ENCODE data around the gene SDK1. TPM values are rescaled to one million over a fixed set of nuclear protein-coding genes. Genes with fewer than 3 reads are reported as not detected.

Gene SDK1
- total and polyA plus RNA-seq, 10 of the 15 experiments (the other 5 are each of a cell fraction or from before 2014, with no cell fraction given) = 0.14 to 0.33 TPM; not detected in 8

DNA sequence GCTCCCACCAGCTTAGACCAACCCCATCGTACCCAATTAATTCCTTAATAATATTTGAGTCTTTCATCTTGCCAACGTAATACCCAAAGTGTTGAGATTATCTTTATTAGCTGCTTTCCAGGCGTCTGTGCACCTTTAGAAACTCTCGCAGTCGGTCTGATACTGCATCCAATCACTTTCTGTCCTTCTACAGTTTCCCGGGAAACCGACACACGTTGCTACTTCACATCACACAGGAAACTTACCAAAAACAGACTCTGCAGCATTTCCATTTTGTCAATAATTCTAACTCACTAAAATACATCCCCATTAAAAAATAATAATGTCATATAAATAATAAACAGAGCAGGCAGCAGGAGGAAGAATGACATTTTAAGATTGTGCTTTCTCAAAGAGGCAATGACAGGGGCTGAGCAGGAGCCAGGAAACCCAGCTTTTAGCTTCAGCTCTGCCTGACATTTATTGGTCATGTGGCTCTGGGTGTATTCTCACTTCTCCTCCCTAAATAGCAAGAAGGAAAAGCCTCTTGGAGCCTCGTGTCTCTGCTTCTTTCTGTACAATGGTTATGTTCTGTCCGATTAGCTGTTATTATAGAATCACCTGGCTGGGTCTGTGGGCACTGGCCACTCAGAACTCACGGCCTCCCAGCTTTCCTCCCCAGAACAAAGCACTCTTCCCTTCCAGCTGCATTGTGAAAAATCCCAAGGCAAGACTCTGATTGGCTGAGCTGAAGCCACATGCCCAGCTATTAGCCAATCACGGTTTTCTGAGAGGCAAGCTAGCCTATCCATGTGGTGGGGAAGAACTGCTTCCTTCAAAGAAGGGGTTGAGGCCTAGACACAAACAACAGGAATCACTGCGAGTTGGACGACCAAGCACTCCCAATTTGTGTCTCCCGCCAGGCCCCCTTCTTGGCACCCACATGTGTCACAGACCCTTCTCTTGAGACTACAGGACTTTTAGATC, 956.4 kb downstream of the SDK1 start:
- no TSS peak for BruUV-seq (replicated peaks)
- Histone ChIP-seq H3K9me3 (replicated peaks; ENCODE audit: control insufficient read depth, insufficient read depth, low read length) (no peaks in the 10 kb centered on the region; the same call in 2 of the 3 replicates), H3K27me3 (replicated peaks in 1 of 2; ENCODE audit: control insufficient read depth in 2 of 2, insufficient read depth in 2 of 2, low read length in 1 of 2) (no peaks in the 10 kb centered on the region), H3K36me3 (ENCODE audit: control insufficient read depth in 2 of 2, insufficient read depth in 2 of 2, low read length in 1 of 2) (no peaks in the 10 kb centered on the region), H2AFZ (ENCODE audit: control insufficient read depth, low read depth, low read length) (no peak overlapping the region), H3K4me3 (no peak overlapping the region), H3K79me2 (ENCODE audit: control insufficient read depth, insufficient read depth, low read length) (no peaks in the 10 kb centered on the region), H3K27ac (ENCODE audit: control insufficient read depth, insufficient read depth) (no peak overlapping the region), H3K4me2 (ENCODE audit: control insufficient read depth, insufficient read depth) (no peak overlapping the region), H3K4me1 (ENCODE audit: control insufficient read depth, insufficient read depth, low read length) (no peaks in the 10 kb centered on the region), H3K9ac (ENCODE audit: control insufficient read depth, insufficient read depth, low read length) (no peak overlapping the region), H4K20me1 (ENCODE audit: control insufficient read depth, insufficient read depth) (no peaks in the 10 kb centered on the region)
- WGBS (ENCODE audit: insufficient coverage, insufficient replicate concordance, low lambda C conversion rate, missing lambda C conversion rate) = 36% methylated on average over 15 of the region's 15 CpGs
- DNase-seq (ENCODE audit: low read depth, low spot score) = no peak
- no peak for FAIRE-seq
- SMC1A ChIA-PET (ENCODE audit: uncharacterized antibody, unreplicated experiment) = no interaction called here
- intact Hi-C loops (cut with micrococcal nuclease; ENCODE audit: unreplicated experiment) (loop anchor here (10.0 kb wide), 1 partner anchor 57 kb away; no protein-coding TSS in a partner anchor), in situ Hi-C loops (cut with MboI) (no loop called here)
- RAD21 ChIA-PET (ENCODE audit: unreplicated experiment) = no interaction called here
- TF ChIP-seq, protein P1, sequence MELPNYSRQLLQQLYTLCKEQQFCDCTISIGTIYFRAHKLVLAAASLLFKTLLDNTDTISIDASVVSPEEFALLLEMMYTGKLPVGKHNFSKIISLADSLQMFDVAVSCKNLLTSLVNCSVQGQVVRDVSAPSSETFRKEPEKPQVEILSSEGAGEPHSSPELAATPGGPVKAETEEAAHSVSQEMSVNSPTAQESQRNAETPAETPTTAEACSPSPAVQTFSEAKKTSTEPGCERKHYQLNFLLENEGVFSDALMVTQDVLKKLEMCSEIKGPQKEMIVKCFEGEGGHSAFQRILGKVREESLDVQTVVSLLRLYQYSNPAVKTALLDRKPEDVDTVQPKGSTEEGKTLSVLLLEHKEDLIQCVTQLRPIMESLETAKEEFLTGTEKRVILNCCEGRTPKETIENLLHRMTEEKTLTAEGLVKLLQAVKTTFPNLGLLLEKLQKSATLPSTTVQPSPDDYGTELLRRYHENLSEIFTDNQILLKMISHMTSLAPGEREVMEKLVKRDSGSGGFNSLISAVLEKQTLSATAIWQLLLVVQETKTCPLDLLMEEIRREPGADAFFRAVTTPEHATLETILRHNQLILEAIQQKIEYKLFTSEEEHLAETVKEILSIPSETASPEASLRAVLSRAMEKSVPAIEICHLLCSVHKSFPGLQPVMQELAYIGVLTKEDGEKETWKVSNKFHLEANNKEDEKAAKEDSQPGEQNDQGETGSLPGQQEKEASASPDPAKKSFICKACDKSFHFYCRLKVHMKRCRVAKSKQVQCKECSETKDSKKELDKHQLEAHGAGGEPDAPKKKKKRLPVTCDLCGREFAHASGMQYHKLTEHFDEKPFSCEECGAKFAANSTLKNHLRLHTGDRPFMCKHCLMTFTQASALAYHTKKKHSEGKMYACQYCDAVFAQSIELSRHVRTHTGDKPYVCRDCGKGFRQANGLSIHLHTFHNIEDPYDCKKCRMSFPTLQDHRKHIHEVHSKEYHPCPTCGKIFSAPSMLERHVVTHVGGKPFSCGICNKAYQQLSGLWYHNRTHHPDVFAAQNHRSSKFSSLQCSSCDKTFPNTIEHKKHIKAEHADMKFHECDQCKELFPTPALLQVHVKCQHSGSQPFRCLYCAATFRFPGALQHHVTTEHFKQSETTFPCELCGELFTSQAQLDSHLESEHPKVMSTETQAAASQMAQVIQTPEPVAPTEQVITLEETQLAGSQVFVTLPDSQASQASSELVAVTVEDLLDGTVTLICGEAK (IDR thresholded peaks at IDR 0.05; ENCODE audit: borderline replicate concordance) = no peak
- TF ChIP-seq MXI1 (IDR thresholded peaks at IDR 0.05; ENCODE audit: low read depth, low read length) (no peak), TAF1 (IDR thresholded peaks at IDR 0.05; ENCODE audit: borderline replicate concordance, low read depth, low read length) (no peak), BMI1 (IDR thresholded peaks at IDR 0.05; ENCODE audit: borderline replicate concordance) (no peak), TARDBP (IDR thresholded peaks at IDR 0.05; ENCODE audit: borderline replicate concordance) (no peak), ZSCAN29 (IDR thresholded peaks at IDR 0.05) (no peak), JUND (IDR thresholded peaks at IDR 0.05; ENCODE audit: low read depth, low read length) (no peak), MYC (IDR thresholded peaks at IDR 0.05; ENCODE audit: insufficient read depth, insufficient read length, insufficient replicate concordance, low read length, severe bottlenecking) (no peak), IKZF2 (IDR thresholded peaks at IDR 0.05) (no peak)
- TF ChIP-seq, protein P2, sequence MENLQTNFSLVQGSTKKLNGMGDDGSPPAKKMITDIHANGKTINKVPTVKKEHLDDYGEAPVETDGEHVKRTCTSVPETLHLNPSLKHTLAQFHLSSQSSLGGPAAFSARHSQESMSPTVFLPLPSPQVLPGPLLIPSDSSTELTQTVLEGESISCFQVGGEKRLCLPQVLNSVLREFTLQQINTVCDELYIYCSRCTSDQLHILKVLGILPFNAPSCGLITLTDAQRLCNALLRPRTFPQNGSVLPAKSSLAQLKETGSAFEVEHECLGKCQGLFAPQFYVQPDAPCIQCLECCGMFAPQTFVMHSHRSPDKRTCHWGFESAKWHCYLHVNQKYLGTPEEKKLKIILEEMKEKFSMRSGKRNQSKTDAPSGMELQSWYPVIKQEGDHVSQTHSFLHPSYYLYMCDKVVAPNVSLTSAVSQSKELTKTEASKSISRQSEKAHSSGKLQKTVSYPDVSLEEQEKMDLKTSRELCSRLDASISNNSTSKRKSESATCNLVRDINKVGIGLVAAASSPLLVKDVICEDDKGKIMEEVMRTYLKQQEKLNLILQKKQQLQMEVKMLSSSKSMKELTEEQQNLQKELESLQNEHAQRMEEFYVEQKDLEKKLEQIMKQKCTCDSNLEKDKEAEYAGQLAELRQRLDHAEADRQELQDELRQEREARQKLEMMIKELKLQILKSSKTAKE (IDR thresholded peaks at IDR 0.05; ENCODE audit: low read depth, poor library complexity, severe bottlenecking) = no peak
- TF ChIP-seq, protein P3, sequence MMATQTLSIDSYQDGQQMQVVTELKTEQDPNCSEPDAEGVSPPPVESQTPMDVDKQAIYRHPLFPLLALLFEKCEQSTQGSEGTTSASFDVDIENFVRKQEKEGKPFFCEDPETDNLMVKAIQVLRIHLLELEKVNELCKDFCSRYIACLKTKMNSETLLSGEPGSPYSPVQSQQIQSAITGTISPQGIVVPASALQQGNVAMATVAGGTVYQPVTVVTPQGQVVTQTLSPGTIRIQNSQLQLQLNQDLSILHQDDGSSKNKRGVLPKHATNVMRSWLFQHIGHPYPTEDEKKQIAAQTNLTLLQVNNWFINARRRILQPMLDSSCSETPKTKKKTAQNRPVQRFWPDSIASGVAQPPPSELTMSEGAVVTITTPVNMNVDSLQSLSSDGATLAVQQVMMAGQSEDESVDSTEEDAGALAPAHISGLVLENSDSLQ (IDR thresholded peaks at IDR 0.05) = no peak
- CTCF ChIA-PET = no interaction called here
- ATAC-seq = no peak
- POLR2A ChIA-PET = no interaction called here

Data from GM12878 (cell line).